ENCODE data around the gene ZFAND6.

DNA sequence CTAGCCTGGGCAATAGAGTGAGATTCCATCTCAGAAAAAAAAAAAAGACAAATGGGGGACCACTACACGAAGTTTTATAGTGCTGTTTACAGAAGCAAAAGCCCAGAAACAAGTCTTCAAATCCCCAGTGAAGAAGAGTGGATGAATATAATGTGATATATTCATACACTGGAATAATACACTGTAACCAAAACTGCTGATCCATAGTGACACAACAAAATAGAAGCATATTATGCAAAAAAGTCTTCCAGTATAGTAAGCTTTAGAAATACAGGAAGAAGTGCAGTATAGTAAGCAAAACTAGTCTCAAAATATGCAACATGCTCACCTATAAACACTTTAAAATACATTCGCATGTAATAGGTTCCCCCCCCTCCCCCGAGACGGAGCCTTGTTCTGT is 81.4 kb downstream of the ZFAND6 start:
- TF ChIP-seq CTCF (conservative IDR thresholded peaks at IDR 0.05 in 1 of 2, IDR thresholded peaks at IDR 0.05 in 1 of 2; ENCODE audit: extremely low read depth in 1 of 2, insufficient read depth in 1 of 2, low read depth in 1 of 2, low read length in 2 of 2) (no peak), EZH2 (IDR thresholded peaks at IDR 0.05; ENCODE audit: borderline replicate concordance, low read length) (no peak)

All from mammary epithelial cell (primary cell).